Panc1 (cell line): ENCODE results near the gene VWA8.

Experiments used
- CTCF ChIP-seq: fragments of 450-650 bp; IDR thresholded peaks from 2 replicates; pipeline ENCODE4 v1.5.1; 2017; ENCODE audit warnings: mild to moderate bottlenecking
- POLR2AphosphoS5 ChIP-seq: IDR thresholded peaks from 2 replicates; pipeline ENCODE4 v1.6.1; 2012; ENCODE audit warnings: mild to moderate bottlenecking, low read depth, low read length, moderate library complexity
- TF ChIP-seq, protein P1 (sequence below), 2 experiments: IDR thresholded peaks; 2 replicates each; pipeline ENCODE4 v1.6.1; 2011 to 2012; ENCODE audit warnings: low read depth in 2 of 2, control low read depth in 1 of 2, low read length in 1 of 2, mild to moderate bottlenecking in 1 of 2, moderate library complexity in 1 of 2; ENCODE audit not compliant: insufficient read depth in 1 of 2

DNA sequence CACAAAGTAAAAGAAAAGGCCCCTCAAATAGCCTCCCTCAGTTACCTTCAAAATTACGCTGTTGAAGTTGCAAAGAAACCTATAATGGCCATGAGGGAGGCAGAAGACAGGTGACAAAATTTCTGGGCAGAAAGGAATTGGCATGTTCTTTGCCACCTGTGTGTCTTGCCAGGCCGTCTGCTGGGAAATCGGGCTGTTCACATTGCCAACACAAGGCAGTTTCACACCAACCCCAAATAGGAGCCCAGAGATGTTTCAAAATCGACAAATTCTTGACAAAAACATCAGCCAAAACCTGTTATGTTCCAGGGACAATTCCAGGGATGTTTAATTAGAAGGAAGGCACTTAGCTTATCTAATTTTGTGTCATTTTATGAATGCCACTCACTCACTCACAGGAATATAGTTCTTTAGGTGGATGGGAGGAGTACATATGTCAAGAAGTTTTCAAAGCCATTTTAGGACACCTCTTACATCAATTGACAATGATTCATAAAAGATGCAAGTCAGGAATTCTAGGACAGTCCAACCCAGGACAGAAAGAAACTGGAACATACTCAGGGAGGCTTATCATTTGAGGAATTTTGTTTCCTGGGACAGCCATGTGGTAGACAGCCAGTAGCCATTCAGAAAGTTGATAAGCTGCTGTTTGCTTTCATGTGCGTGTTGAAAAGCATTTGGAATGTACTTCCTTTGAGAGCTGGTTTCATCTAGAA is 339.0 kb downstream of the VWA8 start:
- TF ChIP-seq CTCF (no peak), POLR2AphosphoS5 (no peak)
- TF ChIP-seq, protein P1, sequence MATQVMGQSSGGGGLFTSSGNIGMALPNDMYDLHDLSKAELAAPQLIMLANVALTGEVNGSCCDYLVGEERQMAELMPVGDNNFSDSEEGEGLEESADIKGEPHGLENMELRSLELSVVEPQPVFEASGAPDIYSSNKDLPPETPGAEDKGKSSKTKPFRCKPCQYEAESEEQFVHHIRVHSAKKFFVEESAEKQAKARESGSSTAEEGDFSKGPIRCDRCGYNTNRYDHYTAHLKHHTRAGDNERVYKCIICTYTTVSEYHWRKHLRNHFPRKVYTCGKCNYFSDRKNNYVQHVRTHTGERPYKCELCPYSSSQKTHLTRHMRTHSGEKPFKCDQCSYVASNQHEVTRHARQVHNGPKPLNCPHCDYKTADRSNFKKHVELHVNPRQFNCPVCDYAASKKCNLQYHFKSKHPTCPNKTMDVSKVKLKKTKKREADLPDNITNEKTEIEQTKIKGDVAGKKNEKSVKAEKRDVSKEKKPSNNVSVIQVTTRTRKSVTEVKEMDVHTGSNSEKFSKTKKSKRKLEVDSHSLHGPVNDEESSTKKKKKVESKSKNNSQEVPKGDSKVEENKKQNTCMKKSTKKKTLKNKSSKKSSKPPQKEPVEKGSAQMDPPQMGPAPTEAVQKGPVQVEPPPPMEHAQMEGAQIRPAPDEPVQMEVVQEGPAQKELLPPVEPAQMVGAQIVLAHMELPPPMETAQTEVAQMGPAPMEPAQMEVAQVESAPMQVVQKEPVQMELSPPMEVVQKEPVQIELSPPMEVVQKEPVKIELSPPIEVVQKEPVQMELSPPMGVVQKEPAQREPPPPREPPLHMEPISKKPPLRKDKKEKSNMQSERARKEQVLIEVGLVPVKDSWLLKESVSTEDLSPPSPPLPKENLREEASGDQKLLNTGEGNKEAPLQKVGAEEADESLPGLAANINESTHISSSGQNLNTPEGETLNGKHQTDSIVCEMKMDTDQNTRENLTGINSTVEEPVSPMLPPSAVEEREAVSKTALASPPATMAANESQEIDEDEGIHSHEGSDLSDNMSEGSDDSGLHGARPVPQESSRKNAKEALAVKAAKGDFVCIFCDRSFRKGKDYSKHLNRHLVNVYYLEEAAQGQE (IDR thresholded peaks at IDR 0.05; ENCODE audit: insufficient read depth in 1 of 2, low read depth in 2 of 2, low read length in 1 of 2), result no peak
